T-helper 9 cell (primary cell): ENCODE data around the gene BCAS4.
"Not testable (repeated sequence)": the region's sequence is repeated elsewhere in the genome, so short reads cannot be mapped to it uniquely, and the experiment has no call there.

Source experiments
- DNase-seq: peaks from one replicate; pipeline ENCODE4 v3.0.0-alpha.2; 2020

The BCAS4 gene

GRCh38 chr20:50879649-50880550 is 85.0 kb downstream of the BCAS4 start:
- DNase-seq: no peak

- not testable (repeated sequence) for DNase-seq
Measured at GRCh38 chr20:50881759-50882424, 87.0 kb downstream of the BCAS4 start.

GRCh38 chr20:50883856-50884255 is 89.0 kb downstream of the BCAS4 start:
- no peak for DNase-seq

- no peak for DNase-seq
Measured at GRCh38 chr20:50885068-50885467, 90.2 kb downstream of the BCAS4 start.

- no peak for DNase-seq
Measured at GRCh38 chr20:50885781-50886180, 90.9 kb downstream of the BCAS4 start.

GRCh38 chr20:50886184-50886790 is 91.4 kb downstream of the BCAS4 start:
- DNase-seq: no peak

- no peak for DNase-seq
Measured at GRCh38 chr20:50887576-50887975, 92.7 kb downstream of the BCAS4 start.

- DNase-seq: no peak
Measured at GRCh38 chr20:50891138-50891537, 96.3 kb downstream of the BCAS4 start.

GRCh38 chr20:50892394-50892793 is 97.5 kb downstream of the BCAS4 start:
- no peak for DNase-seq

GRCh38 chr20:50893620-50894019 is 98.8 kb downstream of the BCAS4 start:
- DNase-seq: no peak

- DNase-seq: no peak
Measured at GRCh38 chr20:50895111-50895830, 100.4 kb downstream of the BCAS4 start.

- no peak for DNase-seq
Measured at GRCh38 chr20:50898475-50898874, 103.6 kb downstream of the BCAS4 start.

GRCh38 chr20:50900261-50900660 is 105.4 kb downstream of the BCAS4 start:
- no peak for DNase-seq

- no peak for DNase-seq
Measured at GRCh38 chr20:50901301-50901700, 106.4 kb downstream of the BCAS4 start.

- DNase-seq: no peak
Measured at GRCh38 chr20:50903353-50904051, 108.6 kb downstream of the BCAS4 start.

- DNase-seq: no peak
Measured at GRCh38 chr20:50904067-50904570, 109.3 kb downstream of the BCAS4 start.

- no peak for DNase-seq
Measured at GRCh38 chr20:50909413-50909812, 114.6 kb downstream of the BCAS4 start.

- no peak for DNase-seq
Measured at GRCh38 chr20:50911030-50911429, 116.2 kb downstream of the BCAS4 start.

- no peak for DNase-seq
Measured at GRCh38 chr20:50911716-50912115, 116.9 kb downstream of the BCAS4 start.

- DNase-seq: no peak
Measured at GRCh38 chr20:50913690-50914375, 119.0 kb downstream of the BCAS4 start.

GRCh38 chr20:50915424-50915823 is 120.6 kb downstream of the BCAS4 start:
- DNase-seq: no peak

- no peak for DNase-seq
Measured at GRCh38 chr20:50916257-50916656, 121.4 kb downstream of the BCAS4 start.
